Measurements from ENCODE around the gene NOM1. TPM values are rescaled to one million over a fixed set of nuclear protein-coding genes. Genes with fewer than 3 reads are reported as not detected.
A peak's percentile ranks its signal among the peaks of the same experiment; 100 is the strongest.

NOM1 gene
- total RNA-seq, 1 donor from 2014 or later = 20.1 TPM

DNA sequence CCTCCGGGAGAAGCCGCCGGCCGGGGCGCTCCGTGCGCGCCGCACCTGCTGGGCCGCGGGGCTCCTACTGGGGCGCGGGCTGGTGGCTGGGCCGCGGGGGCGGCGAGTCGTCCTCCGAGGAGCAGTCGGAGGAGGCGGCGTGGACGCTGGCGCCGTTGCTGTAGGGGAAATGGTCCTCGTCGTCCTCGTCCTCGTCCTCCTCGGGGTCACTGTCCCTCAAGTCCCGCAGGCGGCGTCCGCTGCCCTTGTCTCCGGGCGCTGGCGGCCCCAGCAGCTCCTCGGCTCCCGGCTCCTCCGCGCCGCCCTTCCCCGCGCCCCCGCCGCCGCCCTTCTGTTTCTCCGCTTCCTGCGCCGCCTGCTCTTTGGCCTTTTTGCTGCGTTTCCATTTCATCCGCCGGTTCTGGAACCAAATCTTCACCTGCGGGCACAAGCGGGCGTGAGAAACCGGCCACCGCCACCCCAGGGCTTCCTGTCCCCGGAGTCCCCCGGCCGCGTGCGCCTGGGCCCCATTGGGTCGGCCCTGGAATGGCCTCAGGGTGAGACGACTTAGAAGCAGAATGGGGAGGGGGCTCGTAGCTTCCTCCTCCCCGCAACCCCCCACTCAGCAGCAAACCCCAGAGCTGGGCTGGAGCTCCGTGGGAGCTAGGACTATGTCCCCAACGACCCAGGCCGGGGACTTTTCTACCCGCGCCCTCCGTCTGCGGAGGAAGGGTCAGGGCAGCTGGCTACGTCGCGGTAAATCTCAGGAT lies 56.1 kb downstream of the NOM1 start:
- DNase-seq (ENCODE audit: low read depth) = no peak

DNA sequence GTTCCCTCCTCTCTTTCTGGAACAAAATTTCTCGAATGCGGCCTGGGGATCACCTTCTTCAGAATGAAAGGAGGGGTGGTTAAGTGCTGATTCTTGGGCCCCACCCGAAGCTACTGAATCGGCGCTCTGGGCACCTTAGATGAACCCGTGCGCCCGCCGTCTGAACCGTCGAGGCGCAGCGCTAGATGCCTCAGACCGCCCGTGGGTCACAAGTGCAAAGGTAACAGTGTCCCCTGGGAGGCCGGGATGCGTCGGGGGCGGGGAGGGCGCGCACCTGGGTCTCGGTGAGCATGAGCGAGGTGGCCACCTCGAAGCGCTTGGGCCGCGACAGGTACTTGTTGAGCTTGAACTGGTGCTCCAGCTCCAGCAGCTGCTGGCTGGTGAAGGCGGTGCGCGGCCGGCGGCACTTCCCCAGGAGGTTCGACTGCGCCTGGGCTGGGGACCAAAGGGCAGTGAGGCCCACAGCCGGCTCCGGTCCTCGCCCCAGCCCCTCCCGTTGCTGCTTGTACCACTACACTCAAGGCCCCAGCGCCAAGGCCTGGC lies 56.8 kb downstream of the NOM1 start:
- DNase-seq (ENCODE audit: low read depth) = no peak

DNA sequence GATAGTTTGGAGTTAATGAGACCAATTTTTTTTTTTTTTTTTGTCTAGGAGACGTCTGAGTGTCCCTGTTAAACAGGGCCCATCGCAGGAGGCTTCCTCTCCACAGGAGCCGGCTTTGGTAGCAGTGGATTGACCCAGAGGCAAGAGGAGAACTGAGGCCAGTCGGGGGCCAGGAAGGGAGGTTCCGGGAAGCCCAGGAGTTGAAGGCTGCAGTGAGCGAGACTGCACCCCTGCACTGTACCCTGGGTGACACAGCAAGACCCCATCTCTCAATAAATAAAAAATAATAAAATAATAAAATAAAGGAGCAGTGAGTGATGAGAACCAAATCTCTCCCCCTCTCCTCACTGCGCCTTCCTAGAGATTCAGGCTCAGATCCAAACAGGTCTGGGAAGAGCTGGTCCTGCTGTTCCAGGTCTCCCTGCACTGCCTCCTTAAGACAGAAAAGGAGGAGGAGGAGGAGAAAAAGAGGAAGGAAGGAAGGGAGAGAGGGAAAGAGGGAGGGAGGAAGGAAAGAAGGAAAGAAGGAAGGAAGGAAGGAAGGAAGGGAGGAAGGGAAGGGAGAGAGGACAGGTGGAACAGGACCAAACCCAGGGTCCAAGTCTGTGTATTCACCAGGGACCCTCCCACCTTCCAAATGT lies 57.4 kb downstream of the NOM1 start:
- DNase-seq (ENCODE audit: low read depth) = no peak

DNA sequence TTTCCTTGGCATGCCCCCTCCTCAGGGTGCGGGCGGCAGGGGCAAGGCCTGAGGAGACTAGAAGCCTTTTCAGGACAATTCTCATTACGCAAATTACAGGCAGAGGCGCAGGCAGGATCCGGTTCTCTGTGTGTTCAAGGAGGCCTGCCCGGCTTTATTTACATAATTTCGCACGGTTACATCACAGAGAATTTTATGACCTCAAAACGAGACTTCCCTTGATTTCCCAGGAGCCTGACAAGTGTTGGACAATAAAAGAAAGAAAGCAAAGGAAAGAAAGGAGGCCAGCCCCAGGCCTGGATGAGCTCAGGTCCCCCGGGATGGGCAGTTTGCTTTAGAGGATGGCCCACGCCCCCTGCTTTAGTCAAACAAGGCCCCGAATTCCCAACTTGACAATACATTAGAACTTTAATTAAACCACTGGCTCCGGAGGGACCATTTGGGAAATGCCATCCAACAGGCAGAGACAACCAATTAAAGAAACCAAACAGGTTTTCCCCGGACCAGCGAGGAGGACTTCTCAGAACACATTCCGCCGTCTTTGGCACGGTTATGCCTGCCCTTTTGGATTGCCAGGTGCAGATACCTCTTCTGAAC lies 58.1 kb downstream of the NOM1 start:
- DNase-seq (ENCODE audit: low read depth) = no peak

DNA sequence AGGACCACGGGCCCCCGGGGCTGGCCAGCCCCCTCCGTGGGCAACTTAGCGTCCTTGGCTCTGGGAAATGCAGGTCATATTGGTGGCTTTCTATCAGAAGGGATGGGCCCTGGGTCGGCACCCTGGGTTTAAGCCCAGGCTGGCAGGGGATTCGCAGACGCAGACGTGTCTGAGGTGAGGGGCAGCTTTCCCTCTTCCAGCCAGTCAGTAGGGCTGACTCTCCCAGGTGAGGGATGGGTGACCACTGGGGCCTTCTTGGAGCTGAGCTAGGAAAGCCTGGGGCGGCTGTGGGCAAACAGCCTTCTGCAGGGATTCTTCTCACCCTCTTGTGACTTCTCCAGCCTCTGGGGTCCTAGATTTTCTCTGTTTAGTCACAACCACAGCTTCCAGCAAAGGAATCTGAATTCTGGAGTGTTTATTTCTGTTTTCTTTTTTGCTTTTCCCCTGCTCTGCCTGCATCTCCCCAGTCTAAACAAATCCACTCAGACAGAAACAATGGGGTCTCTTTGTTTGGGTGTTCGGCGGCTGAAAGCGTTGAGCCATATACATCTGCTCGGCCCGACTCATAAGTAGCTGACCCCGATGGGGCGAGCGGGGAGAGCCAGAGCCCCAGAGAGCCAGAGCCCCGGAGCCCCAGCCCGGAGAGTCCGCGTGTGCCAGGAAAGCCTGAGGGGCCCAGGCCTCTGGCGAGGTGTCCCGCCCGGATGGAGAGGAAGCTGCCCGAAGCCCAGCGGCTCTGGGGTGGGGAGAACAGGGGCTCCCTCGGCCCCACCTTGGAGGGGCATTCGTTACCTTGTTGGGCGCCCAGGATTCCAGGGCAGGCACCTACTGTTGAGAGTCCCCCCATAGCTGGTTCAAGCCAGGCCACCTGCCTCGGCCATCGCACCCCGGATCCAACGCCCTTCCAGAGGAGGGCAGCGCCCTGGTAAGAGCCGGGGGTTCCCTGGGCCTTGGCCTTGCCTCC lies 59.0 kb downstream of the NOM1 start:
- no peak for DNase-seq (ENCODE audit: low read depth)

DNA sequence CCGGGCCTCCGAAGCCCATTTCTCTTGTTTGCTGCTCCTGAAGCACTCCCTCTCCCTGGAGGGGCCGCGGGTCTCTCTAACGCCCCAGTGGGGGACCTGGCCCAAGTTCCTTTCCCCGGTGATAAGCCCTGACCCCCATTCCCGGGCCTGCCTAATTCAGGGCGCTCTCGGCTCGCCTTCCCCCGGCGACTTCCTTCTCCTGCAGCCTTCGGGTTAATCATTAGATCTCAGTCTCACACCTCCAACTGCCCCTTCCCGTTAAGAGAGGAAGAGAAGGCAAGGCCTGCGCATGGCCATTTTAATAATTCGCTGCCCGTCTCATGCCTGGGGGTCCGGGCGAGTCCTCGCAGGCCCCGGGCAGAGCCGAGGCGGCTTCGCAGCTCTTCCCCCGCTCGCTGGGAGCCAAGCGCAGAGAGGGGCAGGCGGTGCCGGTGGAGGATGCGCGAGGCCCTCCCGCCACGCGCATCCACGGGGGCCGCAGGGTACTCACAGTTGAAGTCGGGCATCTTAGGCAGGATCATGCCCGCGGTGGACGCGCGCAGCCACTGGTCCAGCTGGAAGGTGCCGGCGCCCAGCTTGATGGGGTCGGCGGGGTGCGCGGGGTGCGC lies 59.8 kb downstream of the NOM1 start:
- DNase-seq (ENCODE audit: low read depth) = peak; percentile 46

DNA sequence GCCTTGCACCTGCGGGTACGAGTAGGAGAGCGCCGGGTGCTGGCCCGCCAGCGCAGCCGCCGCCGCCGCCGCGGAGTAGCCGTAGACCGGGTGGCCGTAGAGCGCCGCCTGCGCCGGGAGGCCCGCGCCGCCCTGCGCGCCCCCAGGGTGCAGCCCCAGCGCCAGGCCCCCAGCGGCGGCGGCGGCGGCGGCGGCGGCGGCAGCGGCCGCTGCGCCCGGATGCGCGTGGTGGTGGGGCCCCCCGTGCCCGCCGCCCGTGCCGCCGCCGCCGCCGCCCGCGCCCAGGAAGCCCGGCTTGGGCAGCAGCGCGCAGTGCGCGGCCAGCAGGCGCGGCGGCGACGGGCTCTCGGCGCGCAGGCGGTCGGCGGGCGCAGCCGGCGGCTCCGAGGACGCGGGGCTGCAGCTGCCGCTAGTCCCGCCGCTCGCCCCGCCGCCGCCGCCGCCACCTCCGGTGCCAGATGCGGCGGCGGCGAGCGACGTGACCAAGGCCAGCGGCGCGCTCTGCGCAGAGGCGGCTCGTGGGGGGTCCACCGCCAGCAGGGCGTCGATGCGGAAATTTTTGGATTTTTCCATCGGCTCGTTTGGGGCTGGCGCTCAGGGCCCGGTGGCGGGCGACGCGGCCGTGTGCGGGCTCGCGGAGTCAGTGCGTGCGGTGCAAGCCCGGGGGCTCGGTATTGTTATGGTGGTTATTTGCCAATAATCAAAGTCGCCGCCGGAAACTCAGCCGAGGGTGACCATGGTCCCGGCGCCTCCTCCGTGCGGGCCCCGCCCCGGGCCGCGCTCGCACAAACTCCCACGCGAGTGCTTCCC lies 60.5 kb downstream of the NOM1 start:
- DNase-seq (ENCODE audit: low read depth) = no peak

DNA sequence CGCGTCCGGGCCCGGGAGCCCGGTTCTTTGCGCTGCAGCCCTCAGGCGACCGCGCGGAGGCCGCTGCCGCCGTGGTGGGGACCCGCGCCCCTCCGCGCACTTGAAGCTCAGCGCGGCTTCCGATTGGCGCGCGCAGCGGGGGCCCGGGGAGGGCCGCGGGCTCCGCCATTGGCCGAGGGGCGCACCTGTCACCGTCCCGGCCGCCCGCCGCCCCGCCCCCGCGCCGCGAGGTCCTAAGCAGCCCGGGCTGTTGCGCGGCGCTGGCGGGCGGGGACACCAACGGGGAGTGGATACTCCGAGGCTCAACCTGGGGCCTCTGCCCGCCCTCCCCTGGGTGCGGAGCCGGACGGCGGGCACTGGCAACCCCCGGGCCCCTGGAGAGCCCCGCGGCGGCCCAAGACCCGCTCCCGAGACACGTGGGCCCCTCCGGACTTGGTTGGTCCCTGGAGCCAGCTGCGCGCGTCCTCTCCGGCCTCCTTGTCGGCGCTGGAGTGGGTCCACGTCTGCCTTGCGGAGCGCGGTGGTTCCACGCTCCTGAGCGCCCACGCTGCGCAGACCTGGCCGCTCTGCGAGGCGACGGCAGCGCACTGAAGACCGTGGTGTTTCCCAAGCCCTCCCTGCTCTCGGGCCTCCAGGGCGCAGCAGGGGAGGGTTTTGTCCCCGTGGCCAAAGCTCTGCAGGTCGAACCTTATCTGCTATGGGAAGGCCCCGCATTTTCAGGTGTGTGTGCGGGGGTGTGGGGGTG lies 61.2 kb downstream of the NOM1 start, which contains the start of gene MNX1:
Gene MNX1 (minus strand): TSS at position 76 of the 745 bp plus-strand sequence. CDS start 313 bp downstream, outside the sequence.
- DNase-seq (ENCODE audit: low read depth) = peak; percentile 19

DNA sequence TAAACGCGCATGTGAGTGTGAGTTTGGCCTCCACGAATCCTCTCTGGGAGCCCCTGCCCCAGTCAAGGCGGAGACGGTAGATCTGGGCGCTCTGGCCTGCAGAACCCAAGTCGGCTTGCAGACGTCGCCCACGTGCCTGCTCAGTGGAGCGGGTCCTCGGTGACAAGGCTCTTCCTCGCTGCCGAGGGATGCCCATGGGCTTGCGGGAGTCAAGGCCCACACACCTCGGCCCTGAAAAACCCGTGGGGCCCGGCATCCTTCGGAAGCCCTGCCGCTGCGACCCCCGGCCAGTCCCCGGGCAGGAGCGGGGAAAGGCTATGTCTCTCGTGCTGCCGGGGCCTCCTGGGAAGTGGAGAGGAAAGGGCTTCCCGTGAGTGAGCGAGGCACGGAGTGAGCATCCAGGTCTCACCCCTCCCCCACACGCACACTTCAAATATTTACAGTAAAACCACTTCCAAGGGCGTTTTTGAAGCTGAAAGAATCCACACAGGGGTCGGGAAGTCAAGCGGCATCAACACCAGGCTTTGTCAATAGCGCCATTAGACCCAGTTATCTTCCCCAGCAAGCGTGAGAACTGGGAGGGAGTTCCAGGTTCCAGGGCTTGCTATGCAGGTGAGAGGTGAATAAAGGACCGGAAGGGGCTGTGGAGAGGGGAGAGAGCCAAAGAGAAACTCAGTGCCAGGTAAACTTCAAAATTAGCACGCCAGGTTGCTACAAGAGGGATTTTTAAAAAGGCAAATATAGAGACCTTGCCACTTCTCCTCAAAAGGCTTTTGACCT lies 62.0 kb downstream of the NOM1 start:
- DNase-seq (ENCODE audit: low read depth) = no peak

DNA sequence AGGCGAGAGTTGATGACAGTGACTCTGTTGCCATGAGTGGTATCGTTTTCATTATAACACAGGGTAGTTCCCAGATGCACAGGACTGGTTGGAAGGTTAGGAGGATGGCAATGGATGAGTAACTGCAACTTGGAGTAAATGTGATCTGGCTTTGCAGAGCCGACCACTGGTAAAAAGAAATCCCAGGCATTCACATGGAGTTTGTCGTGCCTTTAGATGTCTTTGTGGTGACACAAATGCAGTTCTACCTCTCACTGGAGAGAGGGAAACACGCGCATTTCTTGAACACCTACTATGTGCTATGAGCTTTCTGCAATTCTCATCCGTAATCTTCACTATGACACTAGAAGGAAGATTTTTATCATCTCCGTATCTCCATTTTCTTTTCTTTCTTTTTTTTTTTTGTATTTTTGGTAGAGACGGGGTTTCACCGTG lies 62.6 kb downstream of the NOM1 start:
- DNase-seq (ENCODE audit: low read depth) = no peak

DNA sequence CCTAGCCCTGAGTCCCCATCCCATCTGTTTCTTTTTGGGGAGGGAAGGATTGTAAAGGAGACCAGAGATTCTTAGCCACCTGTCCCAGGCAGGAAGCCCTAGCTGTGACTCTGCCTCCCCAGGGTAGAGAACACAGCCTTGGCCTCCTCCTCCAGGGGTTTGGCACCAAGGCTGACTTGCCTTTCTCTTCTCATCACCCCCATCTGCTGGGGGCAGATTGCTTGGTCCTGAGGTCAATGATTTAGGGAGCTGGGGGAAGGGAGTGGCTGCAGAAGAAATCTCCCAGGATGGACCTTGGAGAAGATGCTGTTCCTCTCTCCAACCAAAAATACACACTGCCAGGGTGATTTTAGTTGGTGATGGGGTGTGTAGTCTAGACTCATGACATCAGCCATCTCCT lies 63.6 kb downstream of the NOM1 start:
- no peak for DNase-seq (ENCODE audit: low read depth)

DNA sequence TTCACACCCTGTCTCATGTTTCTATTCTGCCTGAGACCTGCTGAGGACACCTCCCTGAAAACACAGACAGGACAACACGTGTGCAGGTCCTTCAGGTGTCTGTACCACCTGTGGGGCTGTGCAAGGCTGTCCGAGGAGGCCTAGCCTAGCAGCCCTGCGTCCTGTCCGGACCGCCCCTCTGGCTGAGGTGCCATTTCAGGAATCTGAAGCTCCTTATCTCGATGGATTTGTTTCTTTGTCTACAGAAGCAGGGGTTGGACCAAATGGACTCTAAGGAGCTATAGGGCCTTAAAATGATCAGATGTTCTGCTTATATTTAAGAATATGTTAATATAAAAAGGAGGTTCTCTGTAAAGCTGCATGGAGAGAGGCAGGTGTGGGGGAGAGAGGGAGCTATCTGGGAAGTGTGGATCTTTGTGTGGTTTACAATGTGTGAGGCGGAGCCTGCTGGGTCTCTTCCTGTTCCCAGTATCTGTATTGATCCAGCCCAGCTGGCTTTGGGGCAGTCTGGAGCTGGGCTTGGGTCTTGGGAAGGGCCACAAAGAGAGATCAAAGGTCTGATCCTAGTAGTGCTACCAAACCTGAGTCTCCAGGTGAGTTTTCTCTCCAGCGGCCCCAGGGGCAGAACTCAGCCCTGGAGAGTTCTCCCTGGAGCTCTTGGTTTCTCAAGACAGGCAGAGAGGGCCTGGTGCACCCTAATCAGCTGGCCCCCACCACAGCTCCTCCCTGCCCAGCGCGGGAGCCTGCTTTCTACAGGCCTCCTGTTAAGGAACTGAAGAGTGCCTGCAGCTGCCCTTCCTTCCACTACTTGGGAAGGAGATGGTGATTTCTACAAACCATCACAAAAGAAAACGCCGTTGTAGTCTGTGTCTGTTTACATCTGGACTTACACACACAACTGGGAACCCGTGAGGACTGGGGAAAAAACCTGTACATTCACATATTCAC lies 64.4 kb downstream of the NOM1 start:
- no peak for DNase-seq (ENCODE audit: low read depth)

DNA sequence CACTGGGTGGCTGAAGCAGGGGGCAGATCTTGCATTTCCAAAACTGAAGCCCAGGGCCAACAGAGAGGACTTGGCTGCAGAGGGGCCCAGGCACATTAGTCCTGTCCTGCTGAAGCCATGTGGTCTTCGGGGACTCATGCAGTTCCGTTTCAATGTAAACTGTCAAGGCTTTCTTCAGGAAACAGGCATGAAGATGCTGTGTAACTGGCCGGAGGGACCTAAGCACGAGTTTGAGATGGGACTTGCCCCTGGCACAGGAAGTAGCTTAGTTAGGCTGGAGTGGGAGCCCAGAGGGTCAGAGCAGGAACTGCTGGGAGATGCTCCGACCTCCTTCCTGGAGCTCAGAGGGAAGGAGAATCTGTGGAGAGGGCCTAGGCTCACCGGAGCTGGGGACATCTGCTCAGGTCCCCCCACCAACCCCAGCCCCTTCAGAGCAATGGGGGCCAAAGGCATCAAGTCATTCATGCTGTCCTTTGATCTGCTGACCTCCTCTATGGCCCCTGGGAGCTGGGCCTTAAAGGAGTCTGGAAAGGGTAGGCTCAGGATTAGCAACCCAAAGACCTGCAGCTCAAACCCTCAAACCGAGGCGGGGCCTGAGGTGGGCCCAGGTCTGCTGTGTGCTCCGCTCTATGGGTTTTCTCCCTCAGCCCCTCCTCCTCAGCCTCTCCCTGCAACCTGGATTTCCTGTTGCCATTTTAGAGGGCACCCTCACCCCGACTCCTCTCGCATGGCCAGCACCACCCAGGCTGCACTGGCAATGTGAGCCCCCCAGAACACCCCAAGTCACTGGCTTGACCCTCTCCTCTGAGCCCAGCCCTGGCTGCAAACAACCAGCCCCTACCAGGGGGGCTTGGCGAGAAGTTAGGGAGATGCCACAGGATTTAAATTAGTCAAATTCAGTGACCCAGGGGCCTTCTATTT lies 65.4 kb downstream of the NOM1 start:
- DNase-seq (ENCODE audit: low read depth) = no peak

DNA sequence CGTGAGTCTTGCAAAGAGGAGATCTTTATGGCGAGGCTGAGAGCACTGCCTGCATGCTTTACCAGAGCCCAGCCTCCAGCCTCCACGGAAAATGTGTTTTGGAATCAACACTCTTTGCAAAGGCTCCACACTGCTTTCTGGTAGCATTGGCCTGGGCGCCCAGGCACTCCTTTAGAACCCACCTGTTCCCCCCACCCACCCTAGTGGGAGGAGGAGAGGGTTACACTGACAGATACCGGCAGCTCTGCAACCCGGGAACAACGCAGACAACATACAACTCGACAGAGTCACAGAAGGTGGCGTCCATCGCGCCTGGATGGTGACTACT lies 66.5 kb downstream of the NOM1 start:
- no peak for DNase-seq (ENCODE audit: low read depth)

DNA sequence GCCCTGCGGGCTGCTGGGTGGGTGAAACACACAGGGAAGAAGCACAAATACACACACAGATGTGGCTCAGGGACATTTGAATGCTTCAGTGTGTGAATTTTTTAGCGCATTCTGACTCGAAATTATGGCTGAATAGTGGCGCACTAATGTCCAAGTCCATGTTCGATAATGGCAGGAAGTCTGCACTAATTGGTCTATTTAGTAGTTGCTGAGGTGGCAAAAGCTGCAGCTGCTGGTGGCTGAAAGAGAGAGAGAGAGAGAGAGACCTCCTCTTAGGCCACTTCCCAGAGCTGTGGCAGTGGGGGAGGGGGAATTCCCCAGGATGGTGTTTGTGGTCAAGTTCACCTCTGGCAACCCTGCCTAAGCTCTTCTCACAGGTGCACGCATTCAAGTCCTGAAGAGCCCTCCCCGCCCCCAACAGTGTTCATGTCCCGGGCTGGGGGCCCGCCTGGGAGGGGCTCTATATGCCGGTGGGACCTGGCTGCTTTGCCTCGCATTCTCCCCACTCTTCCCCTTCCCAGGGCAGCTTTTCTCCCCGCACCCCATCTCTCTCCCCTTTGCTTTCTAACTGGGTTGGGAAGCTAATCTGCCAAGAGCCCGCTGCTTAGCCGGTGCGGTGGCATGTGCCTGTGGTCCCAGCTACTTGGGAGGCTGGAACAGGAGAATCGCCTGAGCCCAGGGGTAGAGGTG lies 67.0 kb downstream of the NOM1 start:
- DNase-seq (ENCODE audit: low read depth) = no peak

DNA sequence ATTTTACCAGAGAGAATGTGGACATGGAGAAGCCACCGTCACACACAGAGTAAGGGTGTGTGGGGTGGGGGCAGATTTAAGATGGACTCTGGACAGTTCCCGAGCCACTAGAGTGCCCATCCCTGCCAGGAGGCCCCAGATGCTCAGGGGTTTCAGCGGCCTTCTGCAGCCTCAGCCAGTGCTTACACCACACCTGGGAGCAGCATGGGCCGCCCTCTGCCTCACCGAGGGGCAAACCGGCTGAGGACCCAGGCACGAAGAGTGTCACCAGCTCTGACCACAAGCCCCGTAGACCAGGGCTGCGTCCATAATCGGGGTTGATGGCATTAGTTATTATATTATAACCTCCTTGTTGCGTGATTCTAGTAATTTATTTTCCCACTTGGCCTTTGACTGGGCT lies 67.6 kb downstream of the NOM1 start:
- no peak for DNase-seq (ENCODE audit: low read depth)
